Measurements from ENCODE around the gene LPP. TPM values are rescaled to one million over a fixed set of nuclear protein-coding genes. Genes with fewer than 3 reads are reported as not detected.
A peak's percentile ranks its signal among the peaks of the same experiment; 100 is the strongest.

Gene LPP
- total RNA-seq, 1 donor from 2014 or later, result 62.1 TPM

DNA sequence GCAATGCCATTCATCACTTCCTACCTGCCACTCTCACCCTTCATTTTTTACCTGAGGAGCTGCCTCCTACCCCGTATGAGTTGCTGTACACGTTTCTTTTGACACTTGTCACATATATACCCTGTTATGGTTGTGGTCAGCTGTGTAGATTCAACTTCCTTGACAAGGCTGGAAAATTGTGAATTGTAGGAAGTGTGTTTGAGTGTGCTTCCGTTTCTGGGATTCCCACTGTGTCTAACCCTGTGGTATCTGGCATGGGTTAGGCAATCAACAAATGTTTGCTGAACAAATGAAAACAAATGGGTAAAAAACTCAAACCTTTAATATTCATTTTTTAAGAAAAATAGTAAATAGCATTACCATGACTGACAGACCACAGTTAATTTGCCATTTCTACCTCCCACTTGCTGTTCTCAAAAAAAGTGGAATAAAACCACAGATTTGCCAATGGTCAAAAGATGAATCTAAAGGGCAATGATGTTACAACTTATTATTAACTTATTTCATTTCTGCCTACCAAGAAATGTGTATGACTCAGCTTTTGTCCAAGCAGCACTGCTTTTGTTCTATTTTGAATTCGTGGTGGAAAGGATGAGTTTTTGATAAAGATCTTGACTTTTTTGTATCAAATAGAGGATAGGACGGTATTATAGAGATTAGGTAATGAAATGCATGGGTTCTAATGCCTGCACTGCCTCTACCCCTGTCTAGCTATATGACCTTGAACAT lies 404.6 kb downstream of the LPP start:
- no peak for DNase-seq

DNA sequence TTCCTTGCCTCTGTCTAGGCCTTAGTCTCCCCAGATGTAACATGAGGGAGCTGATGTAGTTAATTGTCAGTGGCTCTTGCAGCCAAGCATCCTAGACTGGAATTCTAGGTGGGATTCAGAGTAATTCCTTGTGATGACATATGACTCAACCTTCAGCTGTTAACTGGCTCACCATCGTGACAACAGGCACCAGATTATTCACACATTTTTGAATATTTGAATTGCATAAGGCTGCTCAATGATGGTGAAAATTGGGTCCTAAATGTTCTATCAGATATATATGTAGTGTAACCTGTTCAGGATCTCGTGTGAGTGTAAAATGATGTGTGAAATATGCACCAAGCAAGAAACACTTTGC lies 405.1 kb downstream of the LPP start:
- no peak for DNase-seq

DNA sequence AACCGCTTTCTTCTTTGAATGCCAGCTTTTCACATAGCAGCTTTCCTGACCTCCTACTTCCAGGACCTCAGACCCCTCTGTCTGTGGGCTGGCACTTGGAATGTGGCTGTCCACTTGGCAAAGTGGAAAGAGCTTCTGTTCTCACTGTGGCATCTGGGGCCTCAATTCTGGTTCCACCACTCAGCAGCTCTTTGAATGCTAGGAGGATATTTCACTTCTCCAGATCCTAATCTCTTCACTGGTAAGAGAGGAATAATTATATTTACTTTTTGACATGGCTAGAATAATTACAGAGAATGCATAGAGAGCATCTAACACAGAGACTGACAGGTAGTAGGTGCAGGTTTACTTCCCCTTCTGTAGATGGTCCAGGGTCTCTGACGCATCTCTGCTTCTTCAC lies 405.9 kb downstream of the LPP start:
- DNase-seq, result no peak

DNA sequence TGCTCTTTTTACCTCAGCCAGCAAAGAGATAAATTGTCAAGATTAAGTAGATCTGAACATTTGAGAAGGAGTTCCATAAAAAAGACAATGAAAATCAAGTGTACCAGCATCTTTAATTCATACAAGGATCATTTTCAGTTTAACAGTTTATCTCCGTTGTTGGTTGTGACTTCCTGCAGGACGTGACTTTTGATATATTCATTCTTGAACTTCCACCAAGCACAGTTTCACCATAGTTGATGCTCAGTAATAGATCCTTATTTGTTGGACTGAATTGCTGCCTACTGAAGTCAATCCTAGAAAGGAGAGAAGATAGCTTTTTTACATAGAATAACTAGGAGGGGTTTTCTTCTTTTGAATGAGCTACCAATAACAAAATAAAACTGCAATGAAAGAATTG lies 408.2 kb downstream of the LPP start:
- no peak for DNase-seq

DNA sequence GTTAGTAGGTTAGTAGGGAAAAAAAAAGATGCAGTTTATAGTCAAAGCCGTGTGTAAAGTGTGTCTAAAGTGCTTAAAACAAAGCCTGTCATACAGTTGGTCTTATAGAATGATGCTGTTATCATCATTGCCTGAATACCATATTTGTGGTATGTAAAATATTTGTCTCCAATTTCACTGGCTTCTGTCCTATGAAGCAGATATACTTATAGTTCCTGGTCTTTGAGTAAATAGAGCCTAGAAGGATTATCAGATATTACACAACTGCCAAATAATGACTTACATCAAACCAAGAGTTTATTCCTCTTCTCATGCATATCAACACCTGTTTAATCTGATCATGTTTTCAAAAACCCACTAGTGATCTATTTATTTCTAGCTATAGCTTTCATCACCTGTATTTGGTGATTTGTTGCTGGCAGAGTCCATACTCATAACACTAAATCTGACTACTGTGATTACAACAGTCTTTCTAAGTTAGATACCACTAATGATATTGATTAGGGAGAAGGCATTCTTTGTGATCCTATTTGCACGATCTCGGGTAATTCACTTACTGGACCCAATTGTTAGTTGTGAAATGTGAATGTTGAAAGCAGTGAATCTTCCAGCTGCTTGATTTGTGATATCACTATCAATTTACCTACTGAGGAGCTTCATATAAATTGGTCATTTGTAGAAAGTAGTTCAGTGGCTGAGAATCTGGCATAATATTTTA lies 413.7 kb downstream of the LPP start:
- no peak for DNase-seq

DNA sequence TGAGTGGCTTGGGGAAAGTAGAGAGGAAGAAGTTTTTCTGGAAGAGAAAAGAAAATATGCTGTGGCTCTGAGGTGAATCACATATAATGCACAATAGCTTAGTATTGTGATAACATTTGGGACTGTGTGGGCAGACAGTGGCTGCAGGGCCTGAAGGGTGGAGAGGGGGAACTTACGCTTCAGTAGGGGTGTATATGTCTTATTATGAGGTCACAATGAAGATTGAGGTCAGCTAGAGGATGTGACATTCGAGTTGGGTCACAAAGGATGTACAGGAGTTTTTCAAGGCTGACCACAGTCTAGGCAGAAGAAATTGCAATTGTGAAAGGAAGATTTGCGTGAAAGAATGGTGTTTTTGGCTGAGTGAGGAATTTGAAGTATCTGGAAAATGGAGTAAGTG lies 414.8 kb downstream of the LPP start:
- no peak for DNase-seq

DNA sequence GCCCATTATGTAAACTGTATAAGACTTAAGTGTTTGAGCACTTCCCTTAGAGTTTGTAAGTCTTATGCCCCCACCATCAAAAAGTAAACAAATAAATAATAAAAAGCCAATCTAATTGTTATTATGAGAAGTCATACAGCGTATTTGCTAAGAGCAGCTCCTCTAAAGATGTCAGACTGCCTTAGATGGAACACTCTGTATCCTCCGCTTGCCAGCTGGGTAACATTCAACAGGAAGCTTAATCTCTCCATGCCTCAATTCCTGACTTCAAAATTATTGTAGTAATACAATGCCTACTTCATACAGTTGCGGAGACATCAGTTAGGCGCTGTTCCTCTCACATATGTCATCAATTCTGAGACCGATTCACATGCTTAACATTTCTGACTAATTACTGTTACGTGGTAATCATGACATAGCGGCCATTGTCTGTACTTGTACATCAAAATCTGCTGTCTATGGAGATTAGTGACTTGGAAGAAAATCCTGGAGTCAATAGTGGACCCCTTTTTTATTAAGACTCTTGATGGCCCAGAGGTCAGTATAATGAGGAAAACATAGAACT lies 417.7 kb downstream of the LPP start:
- DNase-seq, result no peak

DNA sequence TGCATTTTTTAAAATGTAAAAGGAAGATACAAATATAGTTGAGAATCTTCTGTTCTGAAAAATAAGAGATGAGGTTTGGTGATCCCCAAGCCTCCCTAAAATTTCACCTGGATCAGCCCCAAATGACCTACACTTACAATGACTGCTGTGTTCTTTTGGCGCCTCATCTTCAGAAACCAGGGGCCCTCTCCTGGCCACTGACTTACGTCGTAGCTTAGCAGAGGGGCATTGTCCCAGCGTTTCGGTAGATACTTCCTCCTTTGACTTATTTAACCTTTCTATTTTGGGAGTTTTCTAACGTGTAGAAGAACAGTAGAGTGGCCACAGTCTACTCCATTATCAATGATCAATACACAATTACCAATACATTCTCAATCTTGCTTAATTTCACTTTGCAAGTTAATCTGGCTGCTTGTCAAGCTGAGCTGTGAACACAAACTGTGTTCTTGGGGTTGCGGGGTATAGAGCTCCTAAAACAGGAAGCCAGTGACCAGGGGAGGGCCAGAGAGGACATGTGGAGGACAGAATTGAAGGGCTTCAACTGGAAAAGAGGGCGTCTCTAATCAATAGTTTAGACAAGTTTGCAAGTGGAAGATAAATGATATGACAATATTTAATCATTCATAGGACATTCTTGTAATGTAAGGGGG lies 419.5 kb downstream of the LPP start:
- DNase-seq, result no peak

DNA sequence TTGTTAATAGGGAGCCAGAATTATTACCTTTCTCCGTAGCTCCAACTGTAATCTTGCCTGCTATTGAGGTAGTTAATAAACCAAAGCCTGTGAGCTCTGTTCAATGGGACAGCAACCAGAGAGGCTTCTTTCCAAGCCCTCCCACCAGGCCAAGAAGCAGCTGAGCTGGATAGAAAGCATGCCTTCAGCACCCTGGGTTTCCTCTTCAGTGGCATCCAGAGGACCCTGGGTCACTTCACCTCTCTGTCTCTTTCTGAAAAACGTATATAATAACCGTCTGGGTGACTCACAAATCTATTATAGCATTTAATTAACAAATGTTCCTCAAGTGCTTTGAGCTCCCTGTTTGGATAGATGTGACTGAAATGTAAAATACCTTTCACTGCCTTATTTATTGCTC lies 420.0 kb downstream of the LPP start:
- no peak for DNase-seq

DNA sequence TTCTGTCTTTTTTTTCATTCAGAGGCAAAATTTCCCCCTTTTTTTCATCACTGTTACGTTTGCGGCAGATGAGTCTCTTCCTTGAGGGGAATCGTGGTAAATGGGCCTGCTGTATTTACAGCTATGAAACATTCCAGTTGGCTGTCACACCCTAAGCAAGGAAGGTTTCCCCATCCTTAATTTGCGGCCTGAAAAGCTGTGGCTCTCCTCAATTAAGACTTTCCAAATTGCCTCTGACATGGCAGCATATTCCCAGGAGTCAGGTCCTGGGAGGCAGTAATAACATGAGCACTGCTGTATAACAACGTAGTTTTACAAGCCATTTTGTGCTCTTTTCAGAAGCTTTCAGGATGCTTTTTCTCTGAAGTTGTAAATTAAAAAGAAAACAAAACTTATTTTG lies 420.9 kb downstream of the LPP start:
- DNase-seq, result no peak

DNA sequence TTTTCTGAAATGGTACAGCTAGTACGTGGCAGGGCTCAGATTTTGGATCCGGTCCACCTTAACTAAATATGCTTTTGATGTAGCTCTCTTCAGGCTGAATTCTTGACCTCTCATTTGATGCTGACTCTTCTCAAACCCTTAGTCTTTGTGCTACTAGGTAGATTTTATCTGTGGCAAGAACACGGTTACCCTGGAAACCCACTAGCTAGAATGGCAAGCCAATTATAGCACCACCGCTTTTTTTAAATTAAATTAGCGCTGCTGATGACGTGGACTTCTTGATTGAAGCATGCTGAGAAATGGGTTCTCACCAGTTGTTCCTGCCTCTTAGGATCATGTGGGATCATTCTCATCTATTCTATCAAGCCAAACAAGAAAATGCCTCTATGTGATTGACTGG lies 421.5 kb downstream of the LPP start:
- DNase-seq, result no peak

DNA sequence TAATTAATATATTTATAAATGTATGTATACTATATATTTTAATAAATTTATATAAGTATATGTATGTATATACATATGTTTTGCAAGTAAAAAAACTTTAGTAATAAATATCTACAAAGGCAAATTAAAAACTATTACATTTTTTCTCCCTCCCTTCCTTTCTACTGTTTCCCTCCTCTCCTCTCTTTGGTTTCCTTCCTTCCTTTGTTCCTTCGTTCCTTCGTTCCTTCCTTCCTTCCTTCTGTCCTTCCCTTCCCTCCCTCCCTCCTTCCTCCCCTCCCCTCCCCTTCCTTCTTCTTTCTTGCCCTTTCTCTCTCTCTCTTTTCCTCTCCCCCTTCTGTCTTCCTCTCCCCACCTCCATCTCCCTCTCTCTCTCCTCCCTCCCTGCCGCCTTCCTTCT lies 423.6 kb downstream of the LPP start:
- no peak for DNase-seq

DNA sequence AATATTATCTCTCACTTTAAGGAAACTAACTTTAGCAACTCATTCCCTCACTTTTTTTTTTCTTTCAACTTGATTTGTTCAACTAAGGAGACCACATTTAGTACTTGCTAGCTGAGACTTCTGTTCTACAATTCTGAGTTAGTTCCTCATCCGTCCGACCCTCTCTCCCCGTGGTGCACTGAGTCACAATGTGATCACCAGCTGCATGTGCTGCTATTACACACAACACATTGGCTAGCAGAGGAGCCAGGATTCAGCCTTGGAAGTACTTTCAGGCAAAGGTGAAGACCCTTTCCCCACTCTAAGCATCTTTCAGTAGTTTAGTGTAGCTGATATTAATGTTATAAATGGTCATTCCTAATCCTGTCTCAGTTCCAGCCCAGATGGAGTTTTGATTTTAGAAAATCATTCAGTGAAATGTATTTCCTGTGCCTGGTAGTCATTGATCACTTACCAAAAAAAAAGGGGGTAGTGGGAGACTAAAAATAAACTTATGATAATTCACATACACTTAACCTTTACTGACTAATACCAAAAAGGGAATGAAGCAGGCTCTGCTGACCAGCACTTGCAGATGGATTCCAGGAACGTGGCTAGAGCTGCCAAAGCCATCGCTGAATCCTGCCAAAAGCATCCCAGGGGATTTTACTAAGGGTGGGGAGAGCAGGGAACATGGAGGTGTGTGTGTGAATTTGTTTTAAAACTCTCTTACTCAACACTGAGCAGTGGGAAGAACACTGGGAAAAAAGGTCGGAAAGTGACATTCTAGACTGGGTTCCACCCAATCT lies 424.8 kb downstream of the LPP start:
- peak; percentile 72 for DNase-seq

DNA sequence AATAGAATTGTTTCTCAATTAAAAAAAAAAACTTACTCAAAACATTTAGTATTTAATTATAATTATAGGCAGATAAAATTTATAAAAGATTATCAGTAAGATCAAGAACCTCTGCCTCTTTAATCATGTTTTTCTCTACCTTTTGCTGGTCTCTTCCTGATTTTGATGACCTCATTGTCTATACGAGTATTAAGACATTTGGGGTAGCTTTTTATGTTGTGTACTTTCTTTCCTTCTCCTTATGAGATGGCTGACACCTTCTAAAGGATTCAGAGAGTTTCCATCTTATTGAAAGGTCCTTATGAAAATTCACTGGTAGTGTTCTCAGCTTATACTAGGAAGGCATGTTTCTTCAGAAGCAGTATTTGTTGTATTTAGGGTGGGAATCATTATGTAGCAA lies 426.3 kb downstream of the LPP start:
- DNase-seq, result no peak

DNA sequence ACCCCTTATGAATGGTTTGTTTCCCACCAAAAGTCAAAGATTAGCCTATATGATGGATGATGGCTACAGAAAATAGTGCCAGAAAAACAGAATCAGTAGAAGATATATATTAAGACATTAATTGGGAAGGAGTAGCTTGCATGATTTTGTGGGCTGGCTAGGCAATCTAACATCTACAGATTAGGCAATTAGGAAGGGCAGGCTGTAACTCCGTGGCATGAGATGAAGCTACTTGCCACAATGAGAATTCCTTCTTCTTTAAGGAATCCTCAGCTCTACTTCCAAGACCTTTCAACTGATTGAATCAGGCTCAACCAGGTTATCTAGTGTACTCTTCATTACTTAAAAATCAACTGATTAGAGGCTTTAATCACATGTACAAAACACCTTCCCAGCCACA lies 426.7 kb downstream of the LPP start:
- no peak for DNase-seq

DNA sequence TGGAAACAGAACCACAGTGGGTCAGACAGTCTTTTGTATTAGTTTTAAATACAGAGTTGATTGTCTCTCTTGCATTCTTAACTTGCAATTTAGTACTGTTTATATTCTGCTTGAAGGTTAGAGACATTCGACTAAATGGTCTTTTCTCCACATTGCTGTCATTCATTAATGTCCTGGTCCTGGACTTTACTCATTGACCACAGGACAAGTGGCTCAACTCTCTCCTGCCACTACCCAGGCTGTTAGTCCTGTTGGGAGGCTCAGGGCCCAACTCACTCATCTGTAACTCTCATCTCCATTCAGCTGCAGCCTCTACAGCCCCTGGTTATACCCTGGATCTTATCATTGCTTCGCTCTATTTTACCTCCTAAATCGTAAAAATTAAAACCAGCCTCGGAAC lies 427.4 kb downstream of the LPP start:
- DNase-seq, result no peak

DNA sequence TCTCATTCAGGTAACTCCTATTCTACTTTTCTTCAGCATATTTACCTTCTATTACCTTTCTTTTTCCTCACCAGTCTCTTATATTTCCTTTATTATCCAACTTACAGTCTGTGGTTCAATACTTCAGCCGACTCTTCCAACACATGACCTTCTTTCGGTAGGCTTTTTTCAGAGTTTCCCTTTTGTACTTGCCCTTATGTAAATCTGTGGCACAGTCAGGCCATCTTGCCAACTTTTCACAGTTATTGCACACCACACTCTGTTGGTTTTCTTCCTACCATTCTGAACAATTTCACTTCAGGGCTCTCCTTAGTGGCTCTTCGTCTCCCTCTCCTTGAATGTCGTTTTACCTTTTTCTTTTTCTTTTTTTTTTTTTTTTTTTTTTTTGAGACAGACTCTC lies 427.8 kb downstream of the LPP start:
- DNase-seq, result no peak

DNA sequence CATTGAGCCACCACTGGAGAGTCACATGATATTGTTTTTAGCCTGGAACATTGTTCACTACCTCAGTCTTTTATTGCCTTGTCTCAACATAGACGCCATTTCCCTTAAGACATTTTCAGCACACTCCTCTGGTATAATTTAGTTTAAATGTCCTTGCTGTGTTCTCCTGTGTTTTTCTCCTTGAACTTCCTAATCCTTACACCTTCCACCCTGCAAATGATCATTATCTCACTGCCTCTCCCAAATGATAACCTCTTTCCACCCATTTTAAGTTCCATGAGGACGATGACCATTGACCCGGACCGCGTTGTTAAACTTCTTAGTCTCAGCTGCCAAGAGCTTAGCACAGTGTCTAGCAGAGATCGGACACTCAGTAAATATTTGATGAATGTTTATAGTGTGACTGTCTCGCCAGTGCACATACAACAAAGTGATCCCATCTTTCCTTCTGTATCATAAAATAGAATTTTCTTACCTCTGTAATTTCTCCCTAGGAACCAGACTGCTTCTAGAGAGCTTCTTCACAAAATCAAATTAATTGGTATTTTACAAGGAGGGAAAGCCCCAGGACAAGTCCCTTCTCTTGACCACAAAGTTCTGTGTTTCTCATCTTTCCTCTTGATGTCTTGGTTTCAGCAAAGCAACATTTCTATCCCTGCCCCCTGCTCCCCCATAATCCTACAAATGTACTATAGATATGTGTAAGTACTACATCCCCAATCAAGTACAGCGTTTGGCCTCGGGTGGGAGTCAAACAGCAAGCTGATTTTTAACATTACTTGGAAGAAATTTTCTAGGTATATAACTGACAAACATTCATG lies 429.6 kb downstream of the LPP start:
- DNase-seq, result no peak

DNA sequence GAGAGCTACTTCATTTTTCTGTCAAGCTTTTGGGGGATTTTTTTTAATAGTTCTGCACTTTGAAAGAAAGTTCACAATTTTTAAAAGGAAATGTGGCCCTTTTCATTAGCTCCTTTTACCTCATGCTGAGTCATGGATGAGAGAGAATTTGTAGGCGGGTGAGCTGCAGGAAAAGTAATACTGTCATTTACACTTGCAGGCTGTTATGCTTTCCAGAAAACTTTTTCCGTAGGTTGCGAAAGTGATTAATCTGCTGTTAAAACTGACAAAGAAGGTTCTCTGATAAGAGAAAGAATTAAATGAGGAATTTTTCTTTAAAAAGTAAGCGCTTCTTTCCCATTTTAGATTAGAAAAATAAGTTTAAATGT lies 430.2 kb downstream of the LPP start:
- DNase-seq, result no peak

DNA sequence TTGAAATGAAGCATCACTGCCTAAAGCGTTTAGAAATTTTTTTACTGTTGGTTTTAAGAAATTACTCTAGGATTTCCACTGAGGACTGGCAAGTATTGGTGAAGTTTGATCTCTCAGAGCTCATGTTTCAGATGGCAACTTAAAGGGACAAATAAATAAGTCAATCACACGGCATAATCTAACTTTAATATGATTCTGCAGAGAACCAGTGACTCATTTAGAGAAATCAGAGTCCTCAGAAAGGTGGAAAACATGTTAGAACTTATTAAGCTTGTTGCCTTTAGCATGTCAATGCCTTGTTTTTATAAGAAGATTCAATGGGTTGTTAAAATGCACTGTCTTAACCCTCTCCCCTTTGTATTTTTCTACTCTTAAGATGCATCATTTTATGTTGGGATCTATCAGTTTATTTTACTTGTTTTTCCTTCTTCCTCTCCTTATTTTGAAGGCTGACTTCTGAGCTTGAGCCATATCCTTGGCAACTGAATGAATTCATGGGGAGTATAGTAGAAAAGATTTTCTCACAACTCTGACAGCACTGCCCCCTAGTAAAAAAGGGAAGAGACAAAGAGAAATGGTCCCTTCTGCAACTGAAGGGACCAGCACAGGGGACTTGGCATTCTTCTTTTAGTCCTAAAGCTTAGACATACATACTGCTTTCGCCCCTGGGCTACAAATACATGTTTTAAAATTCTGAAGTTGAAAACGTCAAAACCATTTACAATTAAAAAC lies 431.2 kb downstream of the LPP start:
- no peak for DNase-seq

DNA sequence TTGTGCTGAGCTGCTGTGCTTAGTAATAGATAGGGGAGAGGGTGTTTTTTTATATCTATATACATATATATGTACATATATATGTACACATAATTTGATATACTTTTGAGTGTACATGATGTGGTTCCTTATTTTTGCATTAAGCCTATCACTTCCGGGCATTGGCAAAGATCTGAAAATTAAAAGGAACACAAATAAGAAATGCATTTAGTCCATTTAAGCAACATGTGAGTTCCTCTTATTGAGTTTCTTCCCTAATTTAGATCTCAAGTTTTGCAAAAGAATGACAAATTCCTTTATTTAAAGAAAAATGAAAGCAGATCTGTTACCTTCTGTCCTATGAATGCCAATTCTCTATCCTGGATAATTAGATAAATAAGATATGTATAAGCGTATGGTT lies 435.1 kb downstream of the LPP start:
- no peak for DNase-seq
